ENCODE results near the gene NDUFAF2.

Gene NDUFAF2

DNA sequence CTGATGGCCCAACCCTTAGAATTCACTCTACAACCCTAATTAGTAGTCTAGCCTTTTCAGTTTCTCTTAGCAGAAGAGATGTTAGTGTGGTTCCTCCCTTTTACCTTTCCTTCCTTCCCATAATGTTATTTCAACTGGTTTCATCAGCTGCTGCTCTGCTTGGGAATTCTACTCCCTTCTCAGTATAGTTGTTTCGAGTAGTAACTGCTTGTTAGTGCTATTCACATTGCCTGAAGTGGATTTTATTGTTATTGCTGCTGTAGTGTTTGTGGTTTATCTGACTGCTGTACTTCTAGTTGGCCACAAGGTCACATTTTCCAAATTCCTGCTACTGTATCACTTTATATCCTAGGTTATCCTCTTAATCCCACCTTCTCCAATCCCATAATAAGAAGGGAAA, 187.6 kb downstream of the NDUFAF2 start:
- peak; percentile 80 for DNase-seq

DNA sequence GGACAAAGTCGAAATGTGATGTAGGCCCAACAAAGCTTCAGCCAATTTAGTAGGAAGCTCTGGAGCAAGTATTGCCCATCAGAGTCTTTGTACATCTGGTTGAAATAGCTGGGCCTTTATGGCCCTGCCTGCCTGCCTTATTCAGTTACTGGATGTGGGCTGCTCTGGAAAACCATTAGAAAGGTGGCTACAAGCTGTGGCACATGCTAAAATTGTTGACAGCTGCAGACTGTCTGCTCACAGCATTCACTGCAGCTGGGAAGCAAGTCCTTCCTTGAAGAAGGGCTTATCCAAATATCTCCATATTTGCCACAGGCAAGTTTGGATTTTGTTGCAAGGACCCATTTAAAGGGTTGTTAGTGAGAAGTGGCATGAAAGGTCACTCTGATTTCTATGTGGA, 192.8 kb downstream of the NDUFAF2 start:
- DNase-seq, result no peak

DNA sequence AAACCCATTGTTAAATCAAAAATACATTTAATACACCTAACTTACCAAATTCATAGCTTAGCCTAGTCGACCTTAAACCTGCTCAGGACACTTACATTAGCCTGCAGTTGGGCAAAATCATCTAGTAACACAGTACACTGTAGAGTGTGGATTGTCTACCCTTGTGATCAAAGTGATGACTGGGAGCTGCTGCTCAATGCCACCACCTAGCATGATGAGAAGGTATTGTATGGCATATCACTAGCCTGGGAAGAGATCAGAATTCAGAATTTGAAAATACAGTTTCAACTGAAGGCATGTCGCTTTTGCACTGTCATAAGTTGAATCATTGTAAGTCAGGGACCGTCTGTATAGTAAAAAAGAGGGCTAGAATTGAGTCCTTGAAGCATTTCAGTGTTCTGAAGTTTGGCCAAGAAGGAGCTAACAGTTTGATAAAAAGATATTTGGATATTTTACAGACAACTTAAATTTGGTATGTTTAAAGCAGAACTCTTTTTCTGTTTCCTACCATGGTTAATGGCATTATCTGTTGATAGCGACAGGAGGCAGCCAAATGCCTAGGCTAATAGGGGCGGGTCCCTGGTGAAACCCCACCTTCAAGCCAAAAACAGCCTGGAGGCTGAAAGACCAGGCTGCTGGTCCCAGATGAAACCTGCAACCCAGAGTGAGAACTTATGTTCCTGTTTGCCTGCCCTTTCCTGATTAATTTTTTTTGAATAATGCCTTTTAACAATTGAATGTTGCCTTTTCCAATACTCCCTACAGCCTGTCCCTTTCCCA, 194.3 kb downstream of the NDUFAF2 start:
- no peak for DNase-seq

DNA sequence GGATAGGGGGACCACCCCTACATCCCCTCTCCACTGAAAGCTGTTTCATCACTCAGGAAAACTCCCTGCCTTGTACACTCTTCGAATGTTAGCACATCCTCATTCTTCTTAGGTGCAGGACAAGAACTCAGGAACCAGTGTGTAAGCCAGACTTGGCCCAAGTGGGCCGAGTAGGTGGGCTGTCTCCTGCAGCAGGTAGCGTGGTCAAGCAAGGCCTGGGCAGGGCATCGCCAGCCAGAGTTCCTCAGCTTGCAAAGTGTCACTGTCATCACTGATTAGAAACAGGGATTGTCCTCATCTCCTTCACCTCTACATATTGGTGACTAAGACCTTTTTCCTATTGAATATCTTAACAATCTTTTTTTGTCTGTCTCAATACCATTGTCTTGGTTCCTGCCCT, 194.9 kb downstream of the NDUFAF2 start:
- DNase-seq, result no peak

DNA sequence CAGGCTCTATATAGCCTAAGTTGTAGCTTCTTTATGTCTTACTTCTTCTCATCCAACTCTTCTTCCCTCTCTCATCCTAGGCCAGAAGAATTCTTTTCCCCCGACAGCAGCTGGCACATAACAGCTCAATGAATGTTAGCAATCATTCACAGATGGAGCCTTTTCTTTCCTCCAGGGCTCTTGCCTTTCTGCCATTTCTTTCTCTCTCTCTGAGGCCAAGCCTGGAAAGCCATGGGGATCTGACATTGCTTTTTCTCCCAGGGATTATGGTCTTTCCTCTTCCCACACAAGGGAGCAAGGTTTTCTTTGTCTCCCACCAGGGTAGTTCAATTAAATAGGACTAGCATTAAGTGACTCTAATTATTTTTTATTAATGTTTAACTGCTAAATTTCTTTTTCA, 196.8 kb downstream of the NDUFAF2 start:
- DNase-seq, result no peak

DNA sequence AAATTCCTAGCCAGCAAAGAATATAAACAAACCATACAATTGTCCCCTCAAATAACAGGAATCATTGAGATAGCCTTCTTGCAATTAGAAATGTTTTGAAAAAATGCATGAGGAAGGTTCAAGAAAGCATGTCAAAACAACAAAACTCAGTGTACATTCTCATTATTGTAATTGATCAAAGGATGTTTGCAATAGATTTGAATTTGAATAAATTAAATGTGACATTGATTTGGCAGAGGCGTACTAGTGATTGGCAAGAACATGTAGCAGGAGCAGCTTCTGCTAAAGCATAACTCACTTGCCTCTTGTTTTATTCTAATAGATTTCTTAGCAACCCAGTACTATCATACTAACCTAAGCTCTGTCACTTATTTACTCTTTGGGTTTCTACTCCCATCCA, 197.4 kb downstream of the NDUFAF2 start:
- DNase-seq, result no peak

DNA sequence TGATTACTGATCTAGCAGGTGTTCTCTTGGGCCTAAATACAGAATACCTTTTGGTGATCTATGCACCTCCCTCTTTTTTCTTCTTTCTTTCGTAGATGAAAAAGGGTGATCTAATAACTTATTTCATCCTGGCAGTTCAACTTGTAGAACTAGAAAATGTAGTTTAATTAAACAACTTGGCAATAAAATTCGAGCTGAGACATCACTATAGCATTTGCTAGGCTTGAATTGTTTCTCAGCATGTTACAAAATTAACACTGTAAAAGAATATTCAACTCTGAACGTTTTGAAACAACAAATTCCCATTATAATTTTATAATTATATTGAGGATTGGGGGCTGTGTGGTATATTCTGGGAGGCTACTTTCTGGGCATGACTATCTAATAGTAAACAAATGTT, 197.8 kb downstream of the NDUFAF2 start:
- DNase-seq, result no peak

DNA sequence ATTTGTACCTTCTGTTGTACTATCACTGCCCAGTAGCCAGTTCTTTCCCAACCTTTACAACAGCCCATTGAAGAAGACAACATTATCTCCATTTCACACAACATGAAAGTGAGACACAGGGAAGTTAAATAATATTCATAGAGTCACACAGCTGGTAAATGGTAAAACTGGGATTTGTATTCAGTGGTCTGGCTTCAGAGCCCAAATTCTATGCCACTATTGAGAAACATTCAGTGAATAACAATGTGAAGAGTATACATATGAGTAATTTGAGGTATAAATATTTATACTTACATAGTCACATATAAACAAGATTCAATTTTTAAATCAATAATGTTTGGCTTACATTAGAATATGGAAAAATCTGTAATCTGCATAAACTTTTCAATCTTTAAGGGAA, 203.5 kb downstream of the NDUFAF2 start:
- DNase-seq, result no peak

DNA sequence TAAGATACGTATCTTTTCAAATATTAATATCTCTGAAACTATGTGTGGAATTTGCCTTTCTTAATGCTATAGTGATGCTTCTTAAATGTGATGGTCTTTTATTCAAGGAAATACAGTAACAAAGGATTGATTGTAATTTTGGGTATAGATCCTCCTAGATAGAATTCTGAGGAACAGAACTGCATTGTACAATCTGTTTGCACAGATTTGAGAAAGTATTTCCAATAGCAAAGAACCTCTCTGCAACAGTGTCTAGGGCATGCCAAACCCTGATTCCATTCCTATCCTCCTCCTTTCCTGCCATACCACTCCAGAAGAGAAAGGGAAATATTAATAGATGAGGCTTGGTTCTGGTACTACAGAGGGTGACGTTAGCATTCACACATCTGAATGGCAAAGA, 206.9 kb downstream of the NDUFAF2 start:
- DNase-seq, result no peak

DNA sequence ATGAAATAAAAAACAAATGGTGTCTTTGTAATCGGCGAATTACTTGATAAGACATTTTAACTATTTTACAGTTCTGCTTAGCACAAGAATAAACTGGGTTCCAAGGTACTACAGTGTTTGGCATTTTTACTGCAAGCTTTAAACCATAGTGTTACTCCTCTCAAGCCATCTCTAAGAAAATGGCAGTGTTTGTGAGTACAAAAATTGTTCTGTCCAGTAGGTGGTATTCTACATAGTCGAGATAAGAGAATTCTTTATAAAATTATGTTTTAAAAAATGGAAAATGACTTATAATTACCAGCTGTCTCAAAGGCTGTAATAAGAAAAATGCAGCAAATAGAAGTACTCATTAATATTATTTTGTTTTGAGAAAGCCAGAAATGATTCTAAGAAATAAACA, 214.1 kb downstream of the NDUFAF2 start:
- no peak for DNase-seq

DNA sequence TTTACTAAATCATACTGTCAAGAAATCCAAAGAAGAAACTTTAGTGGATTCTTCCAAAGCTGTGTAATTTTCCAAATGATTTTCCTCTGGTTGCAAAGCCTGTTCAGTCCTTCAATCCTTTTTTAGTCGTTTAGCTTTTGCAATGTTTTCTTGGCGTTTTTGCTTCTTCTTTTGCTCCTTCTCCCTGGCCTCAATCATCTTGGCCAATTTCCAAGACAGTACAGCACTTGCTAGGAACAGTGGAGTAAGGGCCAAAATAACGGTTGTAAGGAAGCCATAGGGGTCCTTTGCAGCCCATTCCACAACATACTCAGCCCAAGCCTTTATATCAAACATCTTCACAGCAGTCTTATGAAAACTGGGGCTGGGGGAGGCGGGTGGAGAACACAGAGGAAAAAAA, 214.8 kb downstream of the NDUFAF2 start:
- DNase-seq, result no peak

DNA sequence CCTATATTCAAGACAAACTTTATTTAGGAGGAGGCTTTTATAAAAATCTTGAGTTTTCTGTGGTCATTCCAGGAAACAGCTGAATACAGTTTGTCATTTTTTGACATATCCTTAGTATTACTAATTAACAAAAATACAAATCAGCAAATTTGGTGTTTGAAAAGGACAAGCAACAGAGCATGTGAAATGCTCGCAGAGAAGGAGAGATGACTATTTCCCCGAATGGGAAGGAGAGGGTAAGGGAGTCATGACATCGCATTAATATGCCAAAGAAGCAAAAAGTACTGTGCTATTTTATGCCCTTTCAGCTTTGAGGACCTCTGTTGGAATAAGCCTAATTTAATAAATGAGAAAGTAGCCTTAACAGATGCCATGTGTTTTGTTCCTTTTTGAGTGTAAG, 215.5 kb downstream of the NDUFAF2 start:
- DNase-seq, result no peak

DNA sequence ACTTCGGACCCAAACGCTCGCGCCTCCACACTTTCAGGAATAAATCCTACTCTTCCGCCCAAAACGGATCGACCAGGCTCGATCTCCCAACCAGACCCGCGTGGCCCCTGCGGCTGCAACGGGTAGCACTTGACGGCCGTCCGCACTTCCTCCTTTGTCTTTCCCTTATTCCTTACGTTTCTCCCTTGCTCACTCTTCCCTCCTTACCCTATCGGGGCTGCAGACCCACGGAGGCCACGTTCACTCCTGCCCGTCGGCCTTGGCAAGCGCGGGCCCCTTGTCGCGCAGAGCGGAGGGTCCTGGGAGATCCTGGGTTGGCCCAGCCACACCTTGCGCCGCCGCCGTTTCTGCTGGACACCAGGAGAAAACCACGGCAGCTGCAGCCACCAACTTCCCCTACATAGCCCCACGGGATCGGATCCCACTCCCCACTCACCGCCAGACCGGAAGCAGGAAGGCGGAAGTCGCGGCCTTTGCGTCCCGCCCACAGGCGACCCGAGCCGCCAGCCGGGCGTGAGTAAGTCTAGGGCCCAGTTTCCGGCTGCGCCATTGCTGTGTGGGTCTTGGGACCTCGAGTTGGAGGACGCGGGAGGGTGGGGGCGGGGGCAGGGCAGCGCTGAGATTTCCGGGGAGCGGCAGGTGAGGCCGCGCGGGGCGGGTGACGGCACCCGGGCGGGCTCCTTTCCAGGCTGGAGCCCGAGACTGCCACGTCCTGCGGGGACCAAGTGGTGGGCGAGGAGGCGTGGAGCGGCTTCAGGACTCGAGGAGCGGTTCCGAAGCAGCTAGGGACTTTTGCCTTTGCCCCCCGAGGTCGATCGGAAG, 217.2 kb downstream of the NDUFAF2 start, which contains the start of gene SMIM15:
Gene SMIM15 (minus strand): TSS at position 459 of the 822 bp plus-strand sequence. CDS start 2,297 bp downstream, outside the sequence.
- peak; percentile 89 for DNase-seq

DNA sequence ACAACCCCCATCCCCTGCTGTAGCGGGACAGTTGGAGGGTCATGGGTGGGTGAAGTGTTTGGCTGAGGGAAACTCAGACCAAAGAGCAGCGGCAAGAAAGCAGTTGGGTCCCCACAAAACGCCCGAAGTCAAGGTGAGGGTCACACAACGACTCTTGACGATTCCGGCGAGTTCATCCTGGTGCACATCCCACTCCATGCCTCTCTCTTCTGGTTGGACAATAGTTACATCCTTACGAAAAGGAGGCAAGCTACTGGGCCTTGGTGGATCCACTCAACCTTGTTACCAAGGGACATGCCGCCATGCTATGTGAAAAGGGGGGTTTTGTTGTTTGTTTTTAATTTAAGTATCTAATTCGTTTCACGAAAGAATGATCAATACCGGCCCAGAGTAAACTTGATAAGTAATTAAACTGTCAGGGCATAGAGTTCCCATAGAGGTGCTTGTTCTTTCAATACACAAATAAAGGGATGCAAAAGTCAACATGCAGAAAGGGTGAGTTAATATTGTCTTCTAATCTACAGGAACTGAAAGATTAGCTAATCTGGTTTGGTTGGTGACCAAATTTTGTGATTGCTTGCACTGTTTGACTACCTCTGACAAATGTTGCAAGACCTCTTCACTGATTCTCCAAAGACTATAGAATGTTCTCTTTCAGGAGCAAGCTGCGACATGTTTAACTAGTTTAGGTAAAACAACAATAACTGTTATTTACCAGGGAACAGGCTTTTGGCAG, 218.0 kb downstream of the NDUFAF2 start:
- DNase-seq, result no peak

DNA sequence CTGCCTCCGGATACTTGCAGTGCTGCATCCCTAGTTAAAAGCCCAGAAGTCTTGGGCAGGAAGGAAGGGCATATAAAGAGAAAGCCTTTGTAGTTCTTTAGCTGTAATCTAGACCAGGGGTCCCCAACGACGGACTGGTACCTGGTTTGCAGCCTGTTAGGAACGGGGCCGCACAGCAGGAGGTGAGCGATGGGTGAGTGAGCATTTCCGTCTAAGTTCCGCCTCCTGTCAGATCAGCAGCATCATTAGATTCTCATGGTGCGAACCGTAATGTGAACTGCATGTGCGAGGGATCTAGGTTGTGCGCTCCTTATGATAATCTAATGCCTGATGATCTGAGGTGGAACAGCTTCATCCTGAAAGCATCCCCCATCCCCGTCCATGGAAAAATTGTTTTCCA, 218.9 kb downstream of the NDUFAF2 start:
- no peak for DNase-seq

DNA sequence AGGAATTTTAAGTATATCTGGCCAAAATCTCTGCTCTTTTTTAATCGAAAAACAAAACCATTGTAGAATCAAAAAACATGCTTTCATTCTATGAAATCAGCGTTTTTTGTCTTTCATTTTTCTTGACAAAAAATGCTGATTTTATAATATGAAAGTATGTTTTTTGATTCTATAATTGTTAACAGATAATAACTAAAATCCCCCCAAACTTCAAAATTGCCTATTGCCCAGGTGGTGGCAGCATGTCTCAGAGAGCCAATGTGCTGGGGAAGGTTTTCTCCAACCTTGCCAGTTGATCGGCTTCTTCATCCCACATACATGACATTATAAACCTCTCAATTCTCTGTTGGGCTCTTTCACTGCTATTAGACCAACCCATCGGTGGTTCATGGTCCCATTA, 222.4 kb downstream of the NDUFAF2 start:
- peak; percentile 61 for DNase-seq

DNA sequence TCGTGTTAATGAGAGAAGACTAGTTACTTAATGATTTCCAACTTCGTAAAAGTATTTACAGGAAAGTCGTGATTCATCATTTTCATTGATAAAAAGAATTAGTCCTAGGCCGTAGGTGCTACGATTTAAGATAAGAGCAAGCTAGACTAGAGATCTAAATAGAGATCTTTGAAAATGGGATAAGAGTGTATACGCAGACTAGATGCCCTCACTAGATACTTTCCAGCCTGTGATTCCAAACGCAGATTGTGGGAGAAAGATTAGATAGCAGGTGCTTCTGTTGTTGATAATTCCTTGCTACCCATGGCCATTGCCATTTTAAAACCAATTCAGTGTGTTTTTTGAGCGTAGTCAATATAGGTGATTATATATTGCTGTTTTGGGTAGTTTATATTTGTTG, 223.9 kb downstream of the NDUFAF2 start:
- DNase-seq, result no peak

DNA sequence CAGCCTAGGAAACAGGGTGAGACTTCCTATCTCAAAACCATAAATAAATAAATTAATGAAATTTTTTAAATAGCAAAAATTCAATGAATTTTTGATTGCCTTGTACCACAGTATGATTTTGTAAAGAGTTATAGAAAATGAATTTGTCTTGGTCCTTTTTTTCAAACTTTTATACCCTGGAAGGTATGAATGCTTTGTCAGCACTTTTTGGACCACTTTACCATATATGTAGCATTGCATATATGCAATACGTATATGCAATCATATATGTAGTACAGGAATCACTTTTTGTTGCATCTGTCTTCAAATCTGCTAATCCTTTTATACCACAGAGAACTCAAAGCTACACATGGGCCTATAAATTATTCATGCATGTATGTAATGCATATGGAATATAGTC, 226.5 kb downstream of the NDUFAF2 start:
- no peak for DNase-seq

DNA sequence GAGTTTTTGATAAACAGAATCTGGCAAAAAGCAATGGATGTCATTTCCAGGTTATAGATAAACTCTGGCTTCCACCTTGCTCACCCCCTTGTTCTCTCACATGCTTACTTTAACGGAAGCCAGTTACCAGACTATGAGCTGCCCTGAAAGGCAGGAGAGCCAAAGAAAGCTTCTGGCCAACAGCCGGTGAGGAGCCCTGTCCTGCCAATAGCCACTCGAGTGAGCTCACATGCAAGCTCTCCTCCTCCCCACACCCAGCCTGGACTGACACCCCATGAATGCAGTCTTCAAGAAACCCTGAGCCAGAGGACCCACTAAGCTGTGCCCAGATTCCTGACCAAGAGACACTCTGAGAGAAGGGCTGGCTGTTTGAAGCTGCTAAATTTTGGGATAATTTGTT, 231.6 kb downstream of the NDUFAF2 start:
- DNase-seq, result no peak

DNA sequence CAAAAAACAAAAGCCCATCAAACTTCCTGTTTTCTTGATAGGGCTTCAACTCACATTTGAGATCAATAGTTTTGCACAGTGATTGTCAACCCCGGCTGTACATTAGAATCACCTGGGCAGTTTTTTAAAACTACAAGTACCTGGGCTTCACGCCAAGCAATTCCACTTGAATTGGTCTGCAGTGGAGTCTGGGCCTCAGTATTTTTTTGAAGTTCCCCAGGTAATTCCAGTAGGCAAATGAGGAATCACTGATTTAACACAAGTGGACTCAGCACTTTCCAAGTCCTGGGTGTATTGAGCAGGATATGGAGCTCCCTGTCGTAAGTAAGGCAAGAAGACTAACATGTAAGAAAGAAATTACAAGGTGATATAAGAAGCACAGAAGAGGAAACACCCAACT, 232.1 kb downstream of the NDUFAF2 start:
- no peak for DNase-seq

DNA sequence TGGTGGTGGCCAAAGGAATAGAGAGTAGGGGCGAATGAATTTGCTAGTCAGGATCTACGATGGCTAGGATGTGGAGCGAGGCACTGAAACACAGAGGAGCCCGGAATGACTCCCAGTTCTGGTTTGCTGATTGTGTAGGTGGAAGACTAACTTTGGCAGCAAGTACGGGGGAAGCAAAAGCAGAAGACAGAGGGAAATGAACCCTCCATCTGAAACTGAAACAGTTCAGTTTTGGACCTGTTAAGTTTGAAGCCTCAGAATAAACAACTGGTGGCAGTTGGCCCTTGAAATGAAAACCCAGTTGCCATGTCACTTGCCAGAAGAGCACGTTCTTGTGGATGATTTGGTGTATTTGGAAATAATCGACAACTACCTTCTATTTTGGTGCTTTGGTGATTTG, 232.7 kb downstream of the NDUFAF2 start:
- DNase-seq, result no peak

DNA sequence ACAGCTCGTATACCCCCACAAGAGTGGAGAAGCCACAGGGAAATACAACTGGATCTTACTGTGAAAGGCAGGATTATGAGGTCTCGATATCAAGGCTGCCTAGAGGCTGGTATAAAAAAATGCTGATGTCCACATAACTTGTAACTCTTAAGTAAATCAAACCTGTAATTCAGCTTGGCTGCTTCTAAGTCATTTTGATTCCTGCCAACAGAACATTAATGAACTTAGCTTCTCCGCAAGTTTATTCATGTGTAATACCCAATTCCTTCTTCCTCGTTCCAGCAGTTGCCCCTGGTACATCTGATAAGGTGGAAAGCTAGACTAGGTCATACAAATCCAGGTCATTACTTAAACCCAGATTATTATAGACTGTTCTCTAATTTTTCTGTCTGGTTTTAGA, 233.7 kb downstream of the NDUFAF2 start:
- no peak for DNase-seq

DNA sequence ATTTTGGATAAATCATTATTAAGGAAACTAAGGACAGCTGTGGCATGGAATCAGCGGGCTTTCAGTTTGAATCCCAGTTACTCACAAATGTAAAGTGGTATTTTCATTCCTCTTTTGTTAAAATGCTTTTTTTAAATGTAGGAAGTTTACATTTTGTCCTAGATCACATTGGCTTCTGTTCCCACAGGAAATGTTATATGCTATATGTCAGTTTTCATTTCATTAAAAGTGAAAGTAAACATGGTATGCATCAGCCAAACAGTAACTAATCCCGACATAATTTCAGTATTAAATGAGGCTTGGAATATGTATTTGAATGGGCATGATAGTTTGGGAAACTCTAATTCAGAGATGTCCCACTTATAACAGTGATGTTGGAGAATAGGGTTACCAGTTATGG, 235.9 kb downstream of the NDUFAF2 start:
- no peak for DNase-seq

DNA sequence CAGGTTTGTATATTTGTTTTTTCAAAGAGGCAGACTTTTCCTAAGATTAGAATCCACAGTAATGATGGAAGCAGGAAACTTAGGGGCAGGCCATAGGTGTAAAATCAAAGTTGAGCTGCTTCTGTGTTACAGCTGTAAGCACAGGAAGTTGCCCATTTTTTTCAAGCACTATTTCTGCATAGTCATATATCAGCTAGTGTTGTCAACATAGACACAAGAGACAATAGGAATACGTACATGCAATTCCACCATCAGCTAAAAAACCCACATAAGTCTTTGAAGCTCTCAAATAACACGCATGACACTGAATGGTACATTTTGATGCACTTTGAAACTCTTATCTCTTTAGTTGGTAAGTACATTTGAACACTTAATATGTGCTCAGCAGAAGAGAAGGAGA, 237.4 kb downstream of the NDUFAF2 start:
- no peak for DNase-seq
